CD14-positive monocyte (primary cell): Measurements from ENCODE around the gene ACSS1. TPM values are rescaled to one million over a fixed set of nuclear protein-coding genes. Genes with fewer than 3 reads are reported as not detected.

Source experiments
- DNase-seq, 3 donors: peaks; one replicate each; pipeline ENCODE4 v3.0.0-alpha.2; 2011 to 2022
- H2AFZ ChIP-seq: 2 replicates; pipeline ENCODE4 v1.6.0; 2012; ENCODE audit warnings: mild to moderate bottlenecking, low read depth, low read length, inconsistent platforms; ENCODE audit not compliant: insufficient read depth, poor library complexity, severe bottlenecking
- H3K27ac ChIP-seq, 2 donors: 1 replicate in 1 of 2; 2 replicates in 1 of 2; pipeline ENCODE4 v1.5.1; 2012 to 2013; ENCODE audit warnings: low read length in 2 of 2, control low read depth in 1 of 2, inconsistent platforms in 1 of 2, low read depth in 1 of 2, mild to moderate bottlenecking in 1 of 2
- H3K27me3 ChIP-seq, 2 donors: one replicate each; pipeline versions ENCODE4 v1.6.0 to v1.6.1; 2011 to 2013; ENCODE audit warnings: low read length in 2 of 2; ENCODE audit not compliant: control insufficient read depth in 2 of 2, insufficient read depth in 2 of 2
- H3K36me3 ChIP-seq, 2 donors: replicated peaks in 1 of 2; 1 replicate in 1 of 2; 2 replicates in 1 of 2; pipeline versions ENCODE4 v1.5.1 to v1.6.1; 2012 to 2013; ENCODE audit warnings: low read length in 2 of 2, control low read depth in 1 of 2, inconsistent platforms in 1 of 2, mild to moderate bottlenecking in 1 of 2; ENCODE audit not compliant: insufficient read depth in 2 of 2, control insufficient read depth in 1 of 2
- H3K4me1 ChIP-seq, 2 donors: 1 replicate in 1 of 2; 2 replicates in 1 of 2; pipeline versions ENCODE4 v1.5.1 to v1.6.1; 2012 to 2013; ENCODE audit warnings: low read length in 2 of 2, control low read depth in 1 of 2, inconsistent platforms in 1 of 2, mild to moderate bottlenecking in 1 of 2, moderate library complexity in 1 of 2; ENCODE audit not compliant: insufficient read depth in 2 of 2, control insufficient read depth in 1 of 2
- H3K4me2 ChIP-seq: replicated peaks from 2 replicates; pipeline ENCODE3; 2012; ENCODE audit warnings: low read length, moderate library complexity, mild to moderate bottlenecking; ENCODE audit not compliant: poor library complexity, severe bottlenecking; ENCODE audit errors: extremely low read depth
- H3K4me3 ChIP-seq, 3 experiments: fragments of 200-600 bp in 1 of 3; sonication (generic) in 1 of 3; replicated peaks in 1 of 3; 1 replicate in 2 of 3; 2 replicates in 1 of 3; pipeline ENCODE4 v1.5.1; 2011 to 2013; ENCODE audit warnings: low read length in 3 of 3, mild to moderate bottlenecking in 3 of 3, control low read depth in 2 of 3, low read depth in 2 of 3, inconsistent platforms in 1 of 3, moderate library complexity in 1 of 3
- H3K79me2 ChIP-seq: 2 replicates; pipeline ENCODE4 v1.6.0; 2012; ENCODE audit warnings: mild to moderate bottlenecking, control low read depth, inconsistent platforms, low read length, moderate library complexity; ENCODE audit not compliant: insufficient read depth
- H3K9ac ChIP-seq: 2 replicates; pipeline ENCODE4 v1.6.0; 2017; ENCODE audit warnings: low read length, mild to moderate bottlenecking; ENCODE audit not compliant: insufficient read depth, poor library complexity, severe bottlenecking
- H3K9me3 ChIP-seq, 2 donors: replicated peaks in 1 of 2; 1 replicate in 1 of 2; 2 replicates in 1 of 2; pipeline versions ENCODE4 v1.5.1 to v1.6.1; 2012 to 2013; ENCODE audit warnings: low read length in 2 of 2, control low read depth in 1 of 2; ENCODE audit not compliant: control insufficient read depth in 1 of 2, insufficient read depth in 1 of 2
- H4K20me1 ChIP-seq: 2 replicates; pipeline ENCODE4 v1.6.0; 2012; ENCODE audit warnings: mild to moderate bottlenecking, low read length, control low read depth, moderate library complexity; ENCODE audit not compliant: insufficient read depth
- H3K27ac Mint-ChIP-seq, 7 donors: one replicate each; pipeline ENCODE4 v1.8.0; 2020; ENCODE audit warnings: mild to moderate bottlenecking in 7 of 7, mixed read lengths in 7 of 7, moderate library complexity in 6 of 7, inconsistent platforms in 2 of 7
- H3K27me3 Mint-ChIP-seq, 3 donors: one replicate each; pipeline ENCODE4 v1.8.0; 2021 to 2022; ENCODE audit warnings: low read depth in 3 of 3, mild to moderate bottlenecking in 3 of 3, mixed read lengths in 3 of 3, moderate library complexity in 3 of 3, inconsistent platforms in 1 of 3
- H3K36me3 Mint-ChIP-seq, 2 donors: one replicate each; pipeline ENCODE4 v1.8.0; 2020; ENCODE audit warnings: mixed read lengths in 2 of 2, inconsistent platforms in 1 of 2, mild to moderate bottlenecking in 1 of 2
- H3K4me1 Mint-ChIP-seq: one replicate; pipeline ENCODE4 v1.8.0; 2020; ENCODE audit warnings: mild to moderate bottlenecking, mixed read lengths
- H3K4me3 Mint-ChIP-seq, 2 donors: one replicate each; pipeline ENCODE4 v1.8.0; 2020; ENCODE audit warnings: mild to moderate bottlenecking in 2 of 2, mixed read lengths in 2 of 2, moderate library complexity in 1 of 2
- H3K9me3 Mint-ChIP-seq, 7 donors: one replicate each; pipeline ENCODE4 v1.8.0; 2020 to 2022; ENCODE audit warnings: mixed read lengths in 7 of 7, mild to moderate bottlenecking in 6 of 7, moderate library complexity in 6 of 7, inconsistent platforms in 2 of 7
- WGBS: methylation state at CpG from one replicate; pipeline ENCODE4 v1.1.5; 2013; ENCODE audit warnings: missing lambda C conversion rate; ENCODE audit not compliant: insufficient coverage; 5-methylcytosine and 5-hydroxymethylcytosine counted together
- intact Hi-C, 2 donors: fragments of 100-400 bp; cut with micrococcal nuclease; formaldehyde crosslinking; loops; one replicate each; pipeline versions ENCODE4 v1.15.0 to v1.15.1; 2023
- polyA plus RNA-seq, 3 donors: library from polyadenylated mRNA; depleted of rRNA in 1 of 3; unstranded in 2 of 3; stranded (reverse) in 1 of 3; fragments of 300-500 nt in 2 of 3; fragments of >200 nt in 1 of 3; fragmentation: Illumina TruSeq in 2 of 3; gene quantifications; 1 replicate in 2 of 3; 2 replicates in 1 of 3; pipeline ENCODE4 v1.2.3, GENCODE V29; 2012 to 2021
- TF ChIP-seq, protein P1 (sequence below): fragments of 200-600 bp; IDR thresholded peaks from one replicate; pipeline ENCODE4 v1.8.0; 2022; ENCODE audit warnings: antibody characterized with exemption, mild to moderate bottlenecking

Gene ACSS1
- polyA plus RNA-seq, 3 donors: 26.6 to 32.0 (median 27.6) TPM

DNA sequence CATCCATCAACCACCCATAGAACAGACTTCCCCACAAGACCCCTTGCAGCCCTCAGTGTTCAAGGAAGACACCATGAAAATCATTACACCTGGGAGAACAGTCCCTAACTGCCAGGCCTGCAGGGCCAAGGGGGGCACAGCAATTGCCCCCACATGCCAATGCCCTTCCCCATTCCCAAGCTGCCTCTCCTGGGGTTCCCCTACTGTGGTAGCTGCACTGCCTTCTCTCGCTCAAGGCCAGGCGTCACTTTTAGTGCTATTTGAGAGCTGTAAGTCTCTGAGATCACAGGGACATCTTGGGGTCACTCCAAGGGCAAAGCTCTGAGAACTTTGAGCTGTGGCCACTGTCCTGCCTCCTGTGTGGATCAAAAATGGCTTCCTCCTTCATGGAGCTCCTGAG, 6.0 kb upstream of the ACSS1 start:
- Histone ChIP-seq H4K20me1 (no peaks in the 10 kb centered on the region), H3K27me3 (no peaks in the 10 kb centered on the region), H3K36me3 (no peaks in the 10 kb centered on the region), H3K4me2 (no peak overlapping the region), H3K9me3 (no peaks in the 10 kb centered on the region), H2AFZ (no peak overlapping the region), H3K27ac (no peak overlapping the region), H3K9ac (no peak overlapping the region), H3K4me1 (peaks cover 1 to 3% of the 10 kb centered on the region in 2 donors), H3K79me2 (no peaks in the 10 kb centered on the region), H3K4me3 (no peak overlapping the region)
- intact Hi-C loops: loop anchor here in 1 of 2 donors (2.0 to 10.0 kb wide), 2 partner anchors 69 to 131 kb away; partner anchors contain the start of gene ENTPD6
- H3K4me1 Mint-ChIP-seq: peaks cover 7% of the 10 kb centered on the region
- TF ChIP-seq, protein P1, sequence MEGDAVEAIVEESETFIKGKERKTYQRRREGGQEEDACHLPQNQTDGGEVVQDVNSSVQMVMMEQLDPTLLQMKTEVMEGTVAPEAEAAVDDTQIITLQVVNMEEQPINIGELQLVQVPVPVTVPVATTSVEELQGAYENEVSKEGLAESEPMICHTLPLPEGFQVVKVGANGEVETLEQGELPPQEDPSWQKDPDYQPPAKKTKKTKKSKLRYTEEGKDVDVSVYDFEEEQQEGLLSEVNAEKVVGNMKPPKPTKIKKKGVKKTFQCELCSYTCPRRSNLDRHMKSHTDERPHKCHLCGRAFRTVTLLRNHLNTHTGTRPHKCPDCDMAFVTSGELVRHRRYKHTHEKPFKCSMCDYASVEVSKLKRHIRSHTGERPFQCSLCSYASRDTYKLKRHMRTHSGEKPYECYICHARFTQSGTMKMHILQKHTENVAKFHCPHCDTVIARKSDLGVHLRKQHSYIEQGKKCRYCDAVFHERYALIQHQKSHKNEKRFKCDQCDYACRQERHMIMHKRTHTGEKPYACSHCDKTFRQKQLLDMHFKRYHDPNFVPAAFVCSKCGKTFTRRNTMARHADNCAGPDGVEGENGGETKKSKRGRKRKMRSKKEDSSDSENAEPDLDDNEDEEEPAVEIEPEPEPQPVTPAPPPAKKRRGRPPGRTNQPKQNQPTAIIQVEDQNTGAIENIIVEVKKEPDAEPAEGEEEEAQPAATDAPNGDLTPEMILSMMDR: no peak
- peak overlapping the region in 1 of 7 donors; percentile 30 for H3K27ac Mint-ChIP-seq
- DNase-seq: no peak
- H3K27me3 Mint-ChIP-seq: peaks cover 10 to 14% (median 11%) of the 10 kb centered on the region in 3 donors
- H3K9me3 Mint-ChIP-seq: peaks cover 0 to 2% (median 0%) of the 10 kb centered on the region in 7 donors
- WGBS: 100% methylated on average over 2 of the region's 2 CpGs
- no peaks in the 10 kb centered on the region for H3K36me3 Mint-ChIP-seq
- no peak overlapping the region for H3K4me3 Mint-ChIP-seq

DNA sequence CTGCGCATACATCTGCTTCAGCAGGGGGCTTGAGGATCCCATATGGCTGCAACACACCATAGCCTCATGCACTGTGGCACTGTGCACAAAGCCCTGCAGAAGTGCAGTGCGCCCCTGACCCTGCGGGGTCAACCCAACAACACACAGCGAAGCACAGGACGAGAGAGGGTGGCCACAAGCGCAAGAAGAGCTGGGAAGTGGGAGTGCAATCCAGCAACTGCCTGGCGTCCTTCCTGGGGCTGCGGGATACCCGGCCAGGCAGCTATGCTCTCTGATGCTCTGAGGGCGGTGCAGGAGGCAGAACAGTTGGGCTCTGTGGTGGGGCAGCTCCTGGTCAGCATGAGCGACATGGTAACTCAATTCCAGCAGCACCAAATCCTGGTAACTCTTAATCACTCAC, 5.6 kb upstream of the ACSS1 start:
- Mint-ChIP-seq H3K27ac (no peak overlapping the region), H3K4me3 (no peak overlapping the region)

More for the DNA sequence above, 5.6 kb upstream of the ACSS1 start:
- Mint-ChIP-seq H3K27me3 (peaks cover 8 to 14% (median 11%) of the 10 kb centered on the region in 3 donors), H3K4me1 (peaks cover 11% of the 10 kb centered on the region), H3K36me3 (no peaks in the 10 kb centered on the region), H3K9me3 (peaks cover 0 to 2% (median 0%) of the 10 kb centered on the region in 7 donors)
- Histone ChIP-seq H3K27ac (no peak overlapping the region), H4K20me1 (no peaks in the 10 kb centered on the region), H3K9me3 (no peaks in the 10 kb centered on the region), H3K36me3 (no peaks in the 10 kb centered on the region), H3K9ac (no peak overlapping the region), H2AFZ (no peak overlapping the region), H3K4me2 (no peak overlapping the region), H3K4me1 (peaks cover 6 to 8% of the 10 kb centered on the region in 2 donors), H3K79me2 (no peaks in the 10 kb centered on the region), H3K4me3 (no peak overlapping the region), H3K27me3 (no peaks in the 10 kb centered on the region)
- intact Hi-C loops: loop anchor here in 1 of 2 donors (10.0 kb wide), 1 partner anchor 131 kb away; the partner anchor contains the start of gene ENTPD6
- 94% methylated on average over 10 of the region's 11 CpGs for WGBS
- TF ChIP-seq, protein P1: no peak
- no peak for DNase-seq
